Hematopoietic multipotent progenitor cell treated with erythropoietin and hydrocortisone succinate and interleukin-3 and kit ligand, for 17 days (in vitro differentiated cells): ENCODE measurements around the gene BIRC7.
"Not testable (repeated sequence)": the region's sequence is repeated elsewhere in the genome, so short reads cannot be mapped to it uniquely, and the experiment has no call there.

ENCODE experiments used
- DNase-seq: peaks from one replicate; pipeline ENCODE4 v3.0.0-alpha.2; 2015; ENCODE audit warnings: low spot score

Gene BIRC7

DNA sequence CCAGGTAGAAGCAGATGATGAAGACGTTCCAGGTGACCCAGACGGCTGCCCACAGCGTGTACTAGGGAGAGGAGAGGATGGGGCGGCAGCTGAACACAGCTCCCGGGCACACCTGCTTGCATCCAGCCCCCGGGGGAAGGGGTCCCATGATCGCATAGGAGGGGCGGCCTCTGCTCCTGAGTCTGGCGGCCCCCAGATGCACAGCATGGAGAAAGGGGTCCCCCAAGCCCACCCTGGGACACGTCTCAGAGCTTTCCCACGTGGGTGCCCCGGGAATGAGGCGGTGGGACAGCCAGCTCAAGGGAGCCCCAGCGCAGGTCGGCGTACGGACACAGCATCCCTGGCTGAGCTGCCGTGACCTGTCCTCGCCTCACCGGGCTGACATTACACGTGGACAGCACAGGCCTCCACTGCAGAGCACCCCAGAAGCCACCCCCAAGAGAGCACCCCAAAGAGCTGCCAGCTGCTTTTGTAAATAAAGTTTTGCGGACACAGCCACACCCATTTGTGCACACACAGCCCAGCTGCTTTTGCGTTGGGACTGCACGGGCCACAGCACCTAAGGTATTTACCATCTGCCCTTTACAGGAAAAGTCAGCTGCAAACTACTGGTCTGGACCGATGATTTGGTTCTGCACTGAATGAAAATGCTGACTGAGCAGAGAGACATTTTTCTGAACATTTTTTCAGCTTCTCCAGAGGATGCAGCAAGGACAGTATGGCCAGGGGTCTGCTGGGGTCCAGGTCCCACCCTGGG lies 13.3 kb downstream of the BIRC7 start:
- no peak for DNase-seq

DNA sequence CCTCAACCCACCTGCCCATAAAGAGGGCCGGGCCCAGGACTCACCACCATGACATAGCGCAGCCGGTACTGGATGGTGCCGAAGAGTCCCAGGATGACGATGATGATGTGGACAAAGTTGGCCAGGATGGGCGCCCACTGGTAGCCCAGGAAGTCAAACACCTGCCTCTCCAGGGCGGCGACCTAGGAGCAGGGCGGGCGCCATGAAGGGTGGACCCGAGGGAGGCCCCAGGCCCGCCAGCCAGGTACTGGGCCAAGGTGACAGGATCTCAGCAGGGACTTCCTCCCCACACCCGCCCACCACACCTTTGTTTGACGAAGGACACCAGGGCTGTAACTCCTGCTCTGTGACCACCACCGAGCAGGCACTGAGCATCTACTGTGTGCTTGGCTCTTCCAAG lies 14.2 kb downstream of the BIRC7 start:
- DNase-seq = no peak

DNA sequence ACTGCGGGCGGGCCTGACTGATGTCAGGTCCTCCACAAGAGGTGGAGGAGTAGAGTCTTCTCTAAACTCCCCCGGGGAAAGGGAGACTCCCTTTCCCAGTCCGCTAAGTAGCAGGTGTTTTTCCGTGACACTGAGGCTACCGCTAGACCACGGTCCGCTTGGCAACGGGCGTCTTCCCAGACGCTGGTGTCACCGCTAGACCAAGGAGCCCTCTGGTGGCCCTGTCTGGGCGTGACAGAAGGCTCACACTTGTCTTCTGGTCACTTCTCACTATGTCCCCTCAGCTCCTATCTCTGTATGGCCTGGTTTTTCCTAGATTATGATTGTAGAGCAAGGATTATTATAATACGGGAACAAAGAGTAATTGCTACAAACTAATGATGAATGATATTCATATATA lies 15.6 kb downstream of the BIRC7 start:
- not testable (repeated sequence) for DNase-seq

DNA sequence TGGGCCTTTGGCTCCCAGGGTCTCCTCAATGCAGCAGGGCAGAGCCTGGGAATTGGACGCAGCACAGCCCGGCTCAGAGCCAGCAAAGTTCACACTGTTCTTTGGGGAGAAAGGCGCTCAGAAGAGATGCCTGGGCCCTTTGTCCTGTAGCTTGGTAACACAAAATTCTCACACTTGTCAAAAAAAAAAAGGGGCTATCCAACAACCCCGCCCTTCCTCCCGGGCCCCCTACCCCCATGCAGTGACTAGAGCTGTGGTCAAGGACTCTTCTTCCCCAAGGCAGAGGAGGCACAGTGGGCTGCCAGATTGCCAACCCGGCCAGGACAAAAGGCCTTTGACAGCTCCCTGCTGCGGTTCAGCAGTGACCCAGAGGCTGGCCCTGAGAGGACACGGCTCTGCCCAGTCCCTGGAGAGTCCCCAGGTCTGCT lies 16.6 kb downstream of the BIRC7 start:
- no peak for DNase-seq

DNA sequence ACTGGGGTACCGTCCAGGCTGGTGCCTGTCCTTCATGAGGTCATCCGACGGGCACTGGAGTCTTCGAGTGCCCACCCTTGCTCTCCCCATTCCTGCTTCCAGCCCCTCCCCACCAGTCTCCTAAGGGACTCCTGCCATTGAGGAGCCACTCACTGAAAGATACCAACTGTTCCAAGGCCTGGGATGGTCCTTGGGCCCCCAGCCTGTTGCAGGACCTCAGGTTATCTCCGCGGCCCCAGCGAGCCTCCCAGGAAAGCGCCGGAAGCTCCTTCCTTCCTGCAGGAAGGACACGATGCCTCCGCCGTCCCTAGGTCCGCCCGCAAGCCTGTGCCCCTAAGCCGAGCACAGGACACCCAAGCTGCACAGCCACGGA lies 17.3 kb downstream of the BIRC7 start:
- DNase-seq = no peak

DNA sequence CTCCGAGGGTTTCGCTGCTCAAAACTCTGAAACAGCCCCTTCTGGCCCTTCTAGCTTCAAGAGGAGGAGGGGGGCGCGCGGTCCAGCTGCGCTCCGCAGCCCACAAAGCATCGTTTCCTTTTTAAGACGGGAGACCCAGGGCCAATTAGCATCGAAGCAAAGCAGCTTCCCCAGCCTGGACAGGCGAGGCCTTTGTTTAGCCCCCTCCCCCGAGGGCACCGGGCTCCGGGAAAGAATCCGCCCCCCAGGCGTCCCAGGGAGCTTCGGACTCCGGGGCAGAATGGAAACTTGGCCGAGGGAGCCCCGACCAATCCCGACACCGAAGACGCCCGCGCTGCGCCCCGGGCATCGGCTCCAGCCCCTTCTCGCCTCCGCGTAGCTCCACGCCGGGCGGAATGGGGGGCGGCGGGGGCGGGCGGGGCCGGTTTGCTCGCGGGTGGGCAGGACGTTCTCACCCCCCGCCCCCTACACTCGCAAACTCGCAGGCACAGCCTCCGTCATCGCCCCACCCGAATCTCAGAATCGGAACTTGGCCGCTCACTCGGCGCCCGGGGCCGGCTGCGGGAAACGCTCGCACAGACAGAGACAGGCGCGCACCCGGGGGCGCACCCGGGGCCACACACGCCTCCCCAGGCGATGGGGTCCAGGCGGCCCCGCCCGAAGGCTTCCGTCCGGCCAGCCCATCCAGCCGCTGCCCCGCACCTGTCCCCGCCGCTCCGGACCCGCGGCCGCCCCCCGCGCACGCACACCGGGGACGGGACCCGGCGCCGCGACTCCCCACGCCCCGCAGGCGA lies 17.9 kb downstream of the BIRC7 start:
- no peak for DNase-seq

DNA sequence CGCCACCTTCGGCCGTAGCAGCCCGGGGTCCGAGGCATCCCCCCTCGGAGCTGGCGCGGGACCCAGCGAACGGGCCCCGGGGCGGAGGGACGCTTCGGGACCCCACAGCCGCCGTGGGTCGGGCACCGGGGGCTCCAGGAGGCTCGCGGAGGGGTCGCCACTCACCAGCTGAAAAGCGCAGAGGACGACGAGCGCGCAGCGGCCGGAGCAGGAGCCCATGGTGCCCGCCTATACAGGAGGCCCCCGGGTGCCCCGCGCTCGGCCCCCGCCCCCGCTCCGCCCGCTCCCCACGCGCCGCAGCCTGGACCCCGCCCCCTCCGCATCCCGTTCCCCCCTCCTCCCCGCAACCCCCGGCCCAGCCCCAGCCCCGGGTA lies 18.5 kb downstream of the BIRC7 start, which contains the start of gene NKAIN4:
NKAIN4 (minus strand) TSS at position 232 of the 374 bp plus-strand sequence; CDS start at position 219, 13 bp downstream.
- no peak for DNase-seq

DNA sequence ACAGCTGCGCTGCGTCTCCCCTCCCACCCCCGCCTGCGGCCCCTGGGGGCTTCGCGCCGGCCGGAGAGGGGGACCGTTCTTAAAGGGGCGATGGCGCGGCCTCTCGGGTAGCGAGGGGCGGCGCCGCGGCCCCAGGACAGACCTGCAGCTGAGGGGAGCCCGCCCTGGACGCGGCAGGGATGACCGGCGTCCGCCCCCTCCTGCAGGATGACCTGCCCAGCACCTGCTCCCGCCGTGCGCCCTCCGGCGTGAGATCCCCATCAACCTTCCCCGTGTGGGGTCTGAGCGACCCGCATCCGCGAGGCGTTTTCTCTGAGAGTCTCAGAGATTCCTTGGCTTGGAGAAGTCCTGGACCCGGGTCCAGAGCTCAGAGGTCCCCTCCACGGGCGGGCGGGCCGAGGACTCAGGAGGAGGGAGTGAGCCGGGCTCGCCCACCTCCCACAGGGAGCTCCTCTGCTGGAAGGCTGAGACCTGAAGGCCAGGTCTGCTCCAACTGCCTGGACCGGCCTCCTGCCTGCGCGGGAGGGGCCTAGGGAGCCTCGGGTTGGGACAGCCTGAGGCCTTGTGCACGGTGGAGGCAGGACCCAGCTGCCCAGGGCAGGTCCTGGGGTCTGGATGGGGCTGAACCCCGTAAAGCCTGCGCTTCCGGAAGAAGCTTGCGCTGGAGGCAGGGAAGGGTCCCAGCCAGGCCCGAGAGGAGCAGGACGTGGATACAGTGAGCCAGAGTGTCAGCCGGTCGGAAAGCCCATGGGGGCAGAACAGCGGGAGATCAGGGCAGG lies 19.1 kb downstream of the BIRC7 start:
- no peak for DNase-seq

DNA sequence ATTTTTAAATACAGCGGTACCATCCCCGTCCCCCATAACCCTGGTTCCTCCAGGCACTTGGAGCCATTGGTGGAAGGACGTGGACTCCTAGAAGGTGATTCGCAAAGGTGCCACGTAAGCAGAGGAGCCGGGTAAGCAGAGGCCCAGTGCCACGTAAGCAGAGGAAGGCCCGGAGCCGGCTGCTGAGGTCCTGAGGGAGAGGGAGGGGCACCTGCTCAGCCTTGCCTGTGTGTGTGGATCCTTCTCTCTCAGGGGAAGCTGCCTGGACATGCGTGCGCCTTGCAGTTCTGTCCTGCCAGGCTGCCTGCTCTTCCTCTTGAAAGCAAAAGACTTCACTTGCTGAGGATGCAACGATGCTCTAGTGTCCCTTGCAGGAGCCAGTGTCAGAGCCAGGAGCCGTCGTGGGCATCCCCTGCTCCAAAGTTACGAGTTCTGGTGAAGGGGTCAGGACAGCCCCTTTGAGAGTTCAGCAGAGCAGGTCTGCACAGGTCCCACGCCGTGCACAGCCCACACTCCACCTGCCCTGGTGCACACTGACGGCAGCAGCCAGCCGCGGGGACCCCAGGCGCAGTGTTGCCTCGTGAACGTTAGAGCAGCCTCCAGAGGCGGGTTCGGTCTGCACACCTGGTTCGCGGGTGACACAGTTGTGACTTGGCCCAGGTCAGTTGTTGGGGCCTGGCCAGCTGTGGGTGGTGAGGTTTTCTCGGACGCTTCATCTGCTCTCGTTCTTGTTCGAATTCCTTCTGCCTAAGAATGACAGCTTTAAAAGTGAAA lies 20.4 kb downstream of the BIRC7 start:
- DNase-seq = no peak

DNA sequence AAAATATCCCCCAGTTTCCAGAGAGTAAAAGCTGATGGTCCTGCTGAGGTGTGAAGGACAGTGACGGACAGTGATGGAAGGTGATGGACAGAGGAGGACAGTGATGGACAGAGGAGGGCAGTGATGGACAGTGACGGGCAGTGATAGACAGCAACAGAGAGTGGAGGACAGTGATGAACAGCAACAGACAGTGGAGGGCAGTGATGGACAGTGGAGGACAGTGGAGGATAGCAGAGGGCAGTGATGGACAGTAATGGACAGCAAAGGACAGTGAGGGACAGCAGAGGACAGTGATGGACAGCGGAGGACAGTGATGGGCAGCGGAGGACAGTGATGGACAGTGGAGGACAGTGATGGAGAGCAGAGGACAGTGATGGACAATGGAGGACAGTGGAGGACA lies 21.2 kb downstream of the BIRC7 start:
- no peak for DNase-seq

DNA sequence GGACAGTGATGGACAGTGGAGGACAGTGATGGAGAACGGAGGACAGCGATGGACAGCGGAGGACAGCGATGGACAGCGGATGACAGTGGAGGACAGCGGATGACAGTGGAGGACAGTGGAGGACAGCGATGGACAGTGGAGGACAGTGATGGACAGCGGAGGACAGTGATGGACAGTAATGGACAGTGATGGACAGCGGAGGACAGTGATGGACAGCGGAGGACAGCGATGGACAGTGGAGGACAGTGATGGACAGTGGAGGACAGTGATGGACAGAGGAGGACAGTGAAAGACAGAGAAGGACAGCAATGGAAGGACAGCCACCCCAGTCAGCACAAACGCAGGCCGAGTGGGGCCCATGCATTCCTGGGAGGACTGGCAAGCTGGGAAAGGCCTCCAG lies 21.9 kb downstream of the BIRC7 start:
- no peak for DNase-seq

DNA sequence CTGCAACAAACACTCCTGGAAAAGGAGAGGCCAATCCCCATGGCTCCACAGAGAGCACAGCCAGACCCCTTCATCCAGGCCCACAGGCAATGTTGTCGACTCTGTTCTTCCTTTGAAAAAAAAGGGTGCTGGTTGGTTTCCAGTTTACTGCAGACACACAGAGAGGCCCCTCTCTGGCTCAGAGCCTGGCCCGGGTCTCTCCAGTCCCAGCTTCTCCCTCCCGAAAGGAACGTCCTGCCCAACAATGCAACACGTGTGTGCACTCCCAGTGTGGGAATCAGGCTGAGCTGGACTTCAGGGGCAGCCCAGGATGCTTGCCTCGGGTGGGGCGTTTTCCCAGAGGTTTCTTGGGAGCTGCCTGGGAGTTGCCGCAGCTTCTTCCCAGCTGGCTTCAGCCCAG lies 23.1 kb downstream of the BIRC7 start:
- no peak for DNase-seq

DNA sequence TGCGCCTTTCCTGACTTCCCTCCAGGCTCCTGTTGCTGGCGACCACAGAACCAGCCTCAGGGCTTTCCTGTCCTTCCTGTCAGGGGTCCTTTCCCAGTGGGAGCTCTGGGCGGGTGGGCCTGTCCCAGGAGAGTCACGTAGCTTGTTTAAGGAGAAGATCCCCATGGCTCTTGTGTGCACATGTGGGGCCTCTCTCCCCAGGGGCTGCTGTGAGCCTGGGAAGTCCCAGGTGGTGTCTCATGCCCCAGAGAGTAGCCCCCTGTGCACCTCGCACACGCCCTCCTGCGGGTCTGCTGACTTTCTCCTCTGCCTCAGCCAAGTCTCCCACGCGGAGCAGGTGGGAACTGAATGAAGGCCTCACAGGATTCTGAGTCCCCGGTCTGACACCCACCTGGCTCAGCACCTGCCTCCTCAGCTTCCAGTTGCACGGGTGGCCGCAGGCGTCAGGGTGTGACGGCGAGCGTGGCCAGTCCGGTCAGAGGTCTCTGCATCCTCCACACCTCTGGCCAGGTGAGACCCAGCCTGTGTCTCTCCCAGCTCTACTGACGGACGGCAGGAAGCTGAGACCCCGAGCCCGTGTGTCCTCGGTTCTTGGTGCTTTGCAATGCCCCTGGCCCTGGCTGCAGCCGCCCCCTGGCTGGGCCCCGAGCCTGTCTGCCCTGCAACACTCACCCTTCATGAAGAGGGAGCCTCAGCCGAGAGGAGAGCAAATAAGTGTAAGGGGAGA lies 24.2 kb downstream of the BIRC7 start:
- DNase-seq = no peak

DNA sequence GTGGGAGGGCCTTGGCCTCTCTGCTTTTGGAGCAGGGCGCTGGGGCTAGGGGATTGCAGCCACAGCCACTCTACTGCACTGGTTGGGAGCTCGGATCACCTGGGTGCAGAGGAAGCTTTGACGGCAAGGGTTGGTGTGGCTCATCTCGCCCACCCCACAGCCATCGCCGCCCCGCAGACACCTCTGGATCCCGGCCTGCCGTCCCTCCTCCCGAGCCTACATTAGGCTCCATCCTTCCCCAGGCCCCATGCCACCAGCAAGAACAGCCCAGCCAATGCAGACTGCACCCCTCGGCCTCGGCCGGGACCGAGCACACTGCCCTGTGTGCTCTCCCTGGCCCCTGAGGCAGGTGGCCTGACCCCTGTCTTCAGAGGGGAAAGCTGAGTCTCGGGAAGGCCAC lies 24.8 kb downstream of the BIRC7 start:
- no peak for DNase-seq

DNA sequence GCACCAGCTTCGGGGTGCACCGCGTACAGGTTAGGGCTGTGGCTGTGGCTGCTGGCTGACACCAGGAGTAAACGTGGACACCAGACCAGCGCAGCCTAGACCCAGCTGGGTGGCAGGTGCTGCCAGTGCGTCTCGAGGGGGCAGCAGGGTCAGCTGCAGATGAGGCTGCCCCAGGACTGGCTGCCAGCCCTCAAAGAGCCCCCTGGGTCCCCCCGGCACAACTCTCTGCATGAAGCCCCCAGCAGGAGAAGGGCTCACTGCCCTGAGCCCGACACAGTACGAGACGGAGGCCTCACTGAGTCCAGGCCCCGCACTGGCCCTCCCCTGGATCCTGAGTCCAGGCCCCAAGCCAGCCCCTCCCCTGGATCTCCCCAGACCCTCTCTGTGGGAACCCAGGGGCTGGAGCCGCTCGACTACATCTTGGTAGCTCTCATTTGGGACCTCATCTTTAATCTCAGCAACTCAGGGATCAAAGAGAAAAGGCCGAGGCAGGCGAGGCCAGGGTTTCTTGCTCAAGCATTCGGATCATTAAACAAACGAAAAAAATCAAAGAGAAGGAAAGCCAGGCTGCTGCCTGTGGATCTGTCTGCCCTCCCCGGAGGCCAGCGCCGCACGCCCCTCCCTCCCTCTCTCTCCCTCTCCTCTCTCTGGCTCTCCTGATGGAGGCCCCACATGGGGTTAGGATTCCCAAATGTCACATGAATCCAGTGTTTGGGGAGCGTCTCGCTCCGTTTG lies 25.5 kb downstream of the BIRC7 start:
- DNase-seq = no peak

DNA sequence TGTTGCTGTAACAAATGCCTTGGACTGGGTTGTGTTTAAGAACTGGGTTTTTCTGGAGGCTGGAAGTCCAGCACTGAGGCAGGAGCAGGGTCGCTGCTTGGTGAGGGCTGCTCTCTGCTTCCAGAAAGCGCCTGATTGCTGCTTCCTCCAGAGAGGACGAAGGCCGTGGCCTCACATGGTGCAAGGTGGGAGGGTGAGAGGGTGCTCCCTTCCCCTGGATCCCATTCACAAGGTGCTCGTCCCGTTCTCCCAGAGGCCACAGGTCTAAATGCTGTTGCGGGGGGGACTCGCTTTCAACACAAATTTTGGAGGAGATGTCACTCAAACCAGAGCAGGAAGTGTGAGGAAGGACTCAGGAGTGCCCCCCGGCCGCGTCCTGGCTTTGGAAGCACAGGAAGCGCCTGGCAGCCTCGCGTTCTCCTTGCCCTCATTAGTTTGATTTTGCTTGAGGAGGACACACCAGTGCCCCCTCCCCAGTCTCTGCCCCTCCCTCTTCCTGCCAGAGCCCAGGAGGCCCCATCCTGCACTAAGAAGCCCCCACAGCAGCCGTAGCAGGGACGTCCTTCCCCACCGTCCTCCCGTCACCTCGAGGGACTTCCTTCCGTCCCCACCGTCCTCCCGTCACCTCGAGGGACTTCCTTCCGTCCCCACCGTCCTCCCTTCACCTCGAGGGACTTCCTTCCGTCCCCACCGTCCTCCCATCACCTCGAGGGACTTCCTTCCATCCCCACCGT lies 26.3 kb downstream of the BIRC7 start:
- DNase-seq = no peak

DNA sequence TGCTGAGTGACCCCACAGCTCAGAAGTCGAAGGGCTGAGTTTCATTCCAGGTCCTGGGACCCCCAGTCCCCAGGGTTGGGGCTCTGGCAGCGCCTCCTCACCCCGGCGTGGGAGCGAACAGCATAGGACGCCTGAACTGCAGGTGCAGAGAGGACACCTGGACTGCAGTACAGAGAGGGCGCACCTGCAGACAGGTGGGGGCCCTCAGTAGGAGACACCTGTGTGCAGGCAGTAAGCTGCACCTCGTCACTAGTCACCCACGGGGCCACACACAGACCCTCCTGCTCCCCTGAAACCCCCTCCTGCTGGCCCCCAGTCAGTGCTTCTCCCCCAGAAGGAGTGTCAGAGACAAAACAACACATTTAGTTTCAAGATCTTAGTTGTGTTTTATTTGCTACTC lies 27.1 kb downstream of the BIRC7 start:
- DNase-seq = no peak

DNA sequence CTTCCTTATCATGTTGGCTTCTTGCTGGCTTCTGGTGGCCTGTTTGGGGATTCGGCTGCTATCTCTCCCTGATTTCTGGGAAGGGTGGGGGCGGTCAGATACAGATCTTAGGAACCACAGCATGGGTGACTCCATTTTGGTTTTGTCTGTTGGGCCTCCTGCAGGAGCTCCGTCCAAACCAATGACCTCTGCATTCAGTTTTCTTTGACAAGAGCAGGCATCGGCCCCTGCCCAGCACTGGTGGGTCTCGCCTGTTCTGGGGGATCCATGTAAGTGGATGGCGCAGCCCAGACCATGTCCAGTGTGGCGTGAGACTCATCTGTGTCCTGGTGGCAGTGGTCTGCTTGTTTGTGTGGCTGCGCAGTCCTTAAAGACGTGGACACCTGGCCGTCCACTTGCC lies 28.3 kb downstream of the BIRC7 start:
- DNase-seq = no peak

DNA sequence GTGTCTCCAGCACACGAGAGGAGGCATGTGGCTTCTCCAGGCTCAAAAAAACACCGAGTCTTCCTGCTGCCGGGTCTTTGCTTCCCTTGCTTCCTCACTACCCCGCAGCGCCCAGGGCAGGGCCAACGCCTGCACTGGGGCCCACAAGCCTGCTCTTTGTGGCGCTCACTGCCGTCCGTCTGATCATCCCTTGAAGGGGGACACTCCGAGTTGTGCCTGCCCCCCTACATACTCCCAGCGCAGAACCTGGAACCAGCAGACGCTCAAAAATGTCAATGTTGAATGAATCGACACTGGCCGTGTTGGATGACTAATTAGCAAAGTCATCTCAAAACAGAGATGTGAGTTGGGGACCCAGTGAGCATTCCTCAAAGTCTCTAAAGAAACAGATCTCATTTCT lies 28.8 kb downstream of the BIRC7 start:
- DNase-seq = no peak
